GM21447 (cell line): ENCODE results near the gene LRPAP1.
"Not testable (repeated sequence)": the region's sequence is repeated elsewhere in the genome, so short reads cannot be mapped to it uniquely, and the experiment has no call there.

Source experiments
- ATAC-seq: cut with Tn5 transposase; IDR thresholded peaks from one replicate; pipeline ENCODE4 v1.9.1; 2021; ENCODE audit not compliant: unreplicated experiment

The LRPAP1 gene

GRCh38 chr4:3519468-3520264, 12.6 kb downstream of the LRPAP1 start:
- ATAC-seq: no peak

GRCh38 chr4:3518941-3519340, 13.3 kb downstream of the LRPAP1 start:
- no peak for ATAC-seq

- ATAC-seq: no peak
Observed at GRCh38 chr4:3518511-3518880, 13.7 kb downstream of the LRPAP1 start.

- ATAC-seq: no peak
Observed at GRCh38 chr4:3517731-3518510, 14.3 kb downstream of the LRPAP1 start.

GRCh38 chr4:3516836-3517730, 15.1 kb downstream of the LRPAP1 start:
- ATAC-seq: no peak

GRCh38 chr4:3516061-3516835, 16.0 kb downstream of the LRPAP1 start:
- ATAC-seq: no peak

GRCh38 chr4:3515646-3516045, 16.6 kb downstream of the LRPAP1 start:
- ATAC-seq: no peak

GRCh38 chr4:3514806-3515501, 17.3 kb downstream of the LRPAP1 start:
- ATAC-seq: no peak

GRCh38 chr4:3514221-3514780, 17.9 kb downstream of the LRPAP1 start:
- no peak for ATAC-seq

- ATAC-seq: no peak
Observed at GRCh38 chr4:3513807-3514206, 18.4 kb downstream of the LRPAP1 start.

GRCh38 chr4:3512719-3513118, 19.5 kb downstream of the LRPAP1 start:
- no peak for ATAC-seq

GRCh38 chr4:3512279-3512678, 19.9 kb downstream of the LRPAP1 start:
- no peak for ATAC-seq

- not testable (repeated sequence) for ATAC-seq
Observed at GRCh38 chr4:3511601-3512000, 20.6 kb downstream of the LRPAP1 start.

GRCh38 chr4:3511187-3511586, 21.0 kb downstream of the LRPAP1 start:
- ATAC-seq: no peak

GRCh38 chr4:3510481-3510880, 21.7 kb downstream of the LRPAP1 start:
- ATAC-seq: no peak

- ATAC-seq: no peak
Observed at GRCh38 chr4:3508542-3508941, 23.7 kb downstream of the LRPAP1 start.

- no peak for ATAC-seq
Observed at GRCh38 chr4:3505231-3505630, 27.0 kb downstream of the LRPAP1 start.

GRCh38 chr4:3502941-3503936, 29.0 kb downstream of the LRPAP1 start:
- no peak for ATAC-seq
